HG03108 (cell line): Measurements from ENCODE around the gene HEXD.

ENCODE experiments used
- ATAC-seq: cut with Tn5 transposase; IDR thresholded peaks from one replicate; pipeline ENCODE4 v1.9.1; 2021; ENCODE audit warnings: moderate library complexity; ENCODE audit not compliant: unreplicated experiment

HEXD gene

GRCh38 chr17:82414548-82415281 lies 3.4 kb upstream of the HEXD start:
- no peak for ATAC-seq

- ATAC-seq: no peak
These were observed 2.8 kb upstream of the HEXD start for GRCh38 chr17:82415336-82415735.

- ATAC-seq: no peak
These were observed 2.4 kb upstream of the HEXD start for GRCh38 chr17:82415786-82416185.

- no peak for ATAC-seq
These were observed 1.9 kb upstream of the HEXD start for GRCh38 chr17:82416264-82416663.

GRCh38 chr17:82416771-82417170 lies 1.4 kb upstream of the HEXD start:
- ATAC-seq: no peak

GRCh38 chr17:82419540-82419939 lies 1.4 kb downstream of the HEXD start:
- ATAC-seq: no peak

GRCh38 chr17:82424001-82424862 lies 6.1 kb downstream of the HEXD start:
- no peak for ATAC-seq

GRCh38 chr17:82424863-82425159 lies 6.7 kb downstream of the HEXD start:
- ATAC-seq: no peak

GRCh38 chr17:82428546-82428945 lies 10.4 kb downstream of the HEXD start:
- no peak for ATAC-seq

GRCh38 chr17:82429824-82430223 lies 11.7 kb downstream of the HEXD start:
- ATAC-seq: no peak

GRCh38 chr17:82432017-82432416 lies 13.9 kb downstream of the HEXD start:
- ATAC-seq: no peak

GRCh38 chr17:82433560-82434215 lies 15.5 kb downstream of the HEXD start:
- no peak for ATAC-seq

- peak; percentile 58 for ATAC-seq
These were observed 16.0 kb downstream of the HEXD start for GRCh38 chr17:82434216-82434565.

GRCh38 chr17:82435103-82435502 lies 17.0 kb downstream of the HEXD start:
- ATAC-seq: no peak

- ATAC-seq: no peak
These were observed 17.7 kb downstream of the HEXD start for GRCh38 chr17:82435601-82436583.

GRCh38 chr17:82436601-82437324 lies 18.6 kb downstream of the HEXD start:
- no peak for ATAC-seq

GRCh38 chr17:82437325-82437668 lies 19.1 kb downstream of the HEXD start:
- no peak for ATAC-seq

- ATAC-seq: no peak
These were observed 20.4 kb downstream of the HEXD start for GRCh38 chr17:82438401-82439193.

GRCh38 chr17:82439194-82439828 lies 21.2 kb downstream of the HEXD start:
- ATAC-seq: no peak
